Suppressor macrophage treated with lipopolysaccharide for 1 hour (primary cell): Measurements from ENCODE around the gene AICDA.
"Not testable (repeated sequence)": the region's sequence is repeated elsewhere in the genome, so short reads cannot be mapped to it uniquely, and the experiment has no call there.

Experiments used
- DNase-seq, 3 donors: peaks; one replicate each; pipeline ENCODE4 v3.0.0-alpha.2; 2020 to 2022

The AICDA gene

DNA sequence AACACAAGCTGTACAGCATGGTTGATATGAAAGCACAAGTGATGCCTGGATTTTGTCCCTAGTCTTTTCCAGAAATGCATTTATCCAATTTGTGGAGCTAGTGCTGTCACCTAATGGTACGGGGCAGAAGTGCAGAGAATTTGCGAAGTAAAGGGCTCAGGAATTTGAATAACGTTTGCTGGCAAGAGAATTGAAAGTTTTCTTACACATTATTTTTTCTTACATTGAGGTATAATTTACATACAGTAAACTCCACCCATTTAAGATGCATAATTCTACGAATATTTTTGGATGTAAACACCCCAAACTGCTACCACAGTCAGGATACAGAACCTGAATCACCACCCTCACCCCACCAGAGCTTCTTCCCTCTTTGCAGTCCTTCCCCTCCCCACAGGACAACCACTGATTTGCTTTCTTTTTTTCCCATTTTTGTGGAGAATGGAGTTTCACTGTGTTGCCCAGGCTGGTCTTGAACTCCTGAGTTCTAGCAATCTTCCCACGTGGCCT, 3.5 kb downstream of the AICDA start:
- DNase-seq: peak; percentile 64 to 70 (median 68)

DNA sequence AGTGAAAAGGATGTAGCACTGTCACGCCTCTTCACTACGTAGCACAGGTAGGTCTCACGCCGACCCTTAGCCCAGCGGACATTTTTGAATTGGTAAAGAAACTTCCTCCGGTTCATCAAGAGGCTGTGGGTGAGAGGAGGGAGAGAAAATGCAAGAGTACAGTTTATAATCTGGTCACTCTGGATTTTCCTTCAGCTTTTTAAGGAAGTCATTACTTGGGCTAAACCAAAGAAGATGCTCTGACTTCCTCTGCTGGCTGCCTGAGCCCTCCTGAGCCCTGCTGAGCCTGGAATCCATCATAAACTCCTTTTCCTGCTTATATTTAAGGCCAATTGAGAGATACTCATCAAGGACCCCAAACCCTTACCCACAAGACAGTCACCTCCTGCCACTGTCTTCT, 5.8 kb downstream of the AICDA start:
- peak; percentile 37 to 65 (median 62) for DNase-seq

DNA sequence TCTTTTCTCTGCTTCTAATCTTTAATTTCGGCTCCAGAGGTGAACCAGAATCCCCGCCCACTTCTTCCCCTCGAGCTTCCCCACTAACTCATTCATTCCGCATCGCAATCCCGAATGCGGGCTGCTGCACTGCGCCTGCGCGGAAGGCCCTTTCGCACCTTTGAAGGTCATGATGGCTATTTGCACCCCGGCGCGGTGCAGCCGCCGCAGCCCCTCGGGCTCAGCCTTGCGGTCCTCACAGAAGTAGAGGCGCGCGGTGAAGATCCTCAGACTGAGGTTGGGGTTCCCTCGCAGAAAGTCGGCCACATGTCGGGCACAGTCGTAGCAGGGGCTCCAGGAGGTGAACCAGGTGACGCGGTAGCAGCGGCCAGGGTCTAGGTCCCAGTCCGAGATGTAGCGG, 7.6 kb downstream of the AICDA start:
- DNase-seq: no peak

DNA sequence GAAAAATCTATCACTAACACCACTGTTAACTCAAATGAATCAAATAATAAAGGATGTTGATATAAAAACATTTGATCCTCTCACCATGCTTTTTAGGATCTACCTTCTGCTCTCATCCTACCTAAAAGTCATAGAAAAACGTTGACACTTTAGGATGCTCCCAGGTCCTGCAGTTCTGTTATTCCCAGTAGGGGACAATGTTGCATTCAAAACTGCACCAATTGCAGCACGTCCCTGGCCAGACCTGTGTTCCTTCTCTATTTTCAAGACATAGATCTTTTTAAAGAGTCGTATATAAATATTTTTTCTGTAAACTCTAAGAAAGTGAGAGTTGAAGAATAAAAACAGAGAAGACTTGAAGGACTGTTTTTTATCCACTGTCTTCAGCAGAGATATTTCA, 8.8 kb downstream of the AICDA start:
- peak; percentile 27 to 43 (median 42) for DNase-seq

DNA sequence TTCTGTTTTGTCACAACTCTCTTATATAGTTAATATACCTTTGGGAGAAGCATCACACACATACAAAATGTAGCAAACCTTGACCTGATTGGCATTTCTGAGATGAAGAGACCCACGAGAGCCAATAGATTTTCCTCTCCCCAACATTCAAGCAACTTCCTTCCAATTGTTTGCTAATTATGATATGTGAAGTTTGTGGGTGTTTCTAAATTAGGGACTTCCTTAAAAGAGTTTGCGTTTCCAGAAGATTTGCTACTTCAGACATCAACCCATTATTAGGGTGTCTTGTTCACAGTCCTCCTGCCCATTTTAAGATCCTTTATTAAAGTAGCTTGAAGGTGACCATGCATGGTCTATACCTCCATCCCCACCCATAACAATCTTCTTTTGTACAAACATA, 9.4 kb downstream of the AICDA start:
- DNase-seq: peak in 2 of 3 donors; percentile 37 to 53

DNA sequence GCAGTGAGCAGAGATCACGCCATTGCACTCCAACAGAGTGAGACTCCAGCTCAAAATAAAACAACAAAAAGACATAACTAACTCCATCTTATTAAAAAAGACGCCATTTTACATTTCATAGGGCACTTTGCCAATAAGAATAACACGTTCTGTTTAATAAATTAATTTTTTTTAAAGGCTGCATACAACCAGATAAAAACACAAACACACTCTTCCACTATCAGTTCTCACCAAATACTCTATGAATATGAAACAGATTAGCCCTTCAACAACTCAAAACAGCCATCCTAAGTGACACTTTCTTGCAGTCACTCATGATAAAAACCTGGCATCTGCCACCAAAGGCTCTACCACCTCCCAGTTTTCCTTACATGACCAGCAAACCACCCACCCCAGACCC, 16.1 kb downstream of the AICDA start:
- no peak for DNase-seq

DNA sequence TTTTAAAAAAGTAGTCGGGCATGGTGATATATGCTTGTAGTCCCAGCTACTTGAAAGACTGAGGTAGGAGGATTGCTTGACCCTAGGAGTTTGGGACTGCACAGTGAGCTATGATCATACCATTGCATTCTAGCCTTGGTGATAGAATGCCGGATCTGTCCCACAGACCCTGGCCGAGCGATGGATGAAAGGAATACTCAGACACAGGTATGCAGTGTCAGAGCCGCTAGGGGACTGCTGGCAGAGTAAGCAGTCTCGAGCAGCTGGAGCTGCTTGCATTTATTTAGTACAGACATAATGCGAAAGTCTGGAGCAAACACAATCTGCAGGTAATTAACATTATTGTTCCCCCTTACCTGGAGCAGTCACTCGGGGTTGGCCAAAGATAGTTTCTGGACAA, 18.6 kb downstream of the AICDA start:
- DNase-seq: no peak

DNA sequence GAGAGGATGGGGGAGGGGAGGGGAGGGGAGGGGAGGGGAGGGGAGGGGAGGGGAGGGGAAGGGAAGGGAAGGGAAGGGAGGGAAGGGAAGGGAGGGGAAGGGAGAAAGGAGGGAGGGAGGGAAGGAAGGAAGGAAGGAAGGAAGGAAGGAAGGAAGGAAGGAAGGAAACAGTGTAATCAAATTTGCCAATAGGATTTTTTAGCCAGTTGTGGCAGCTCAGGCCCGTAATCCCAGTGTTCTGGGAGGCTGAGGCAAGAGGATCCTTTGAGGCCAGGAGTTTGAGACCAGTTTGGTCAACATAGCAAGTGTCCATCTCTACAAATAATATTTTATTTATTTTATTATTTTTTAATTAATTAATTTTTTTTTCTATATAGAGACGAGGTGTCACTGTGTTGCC, 19.4 kb downstream of the AICDA start:
- no peak for DNase-seq

DNA sequence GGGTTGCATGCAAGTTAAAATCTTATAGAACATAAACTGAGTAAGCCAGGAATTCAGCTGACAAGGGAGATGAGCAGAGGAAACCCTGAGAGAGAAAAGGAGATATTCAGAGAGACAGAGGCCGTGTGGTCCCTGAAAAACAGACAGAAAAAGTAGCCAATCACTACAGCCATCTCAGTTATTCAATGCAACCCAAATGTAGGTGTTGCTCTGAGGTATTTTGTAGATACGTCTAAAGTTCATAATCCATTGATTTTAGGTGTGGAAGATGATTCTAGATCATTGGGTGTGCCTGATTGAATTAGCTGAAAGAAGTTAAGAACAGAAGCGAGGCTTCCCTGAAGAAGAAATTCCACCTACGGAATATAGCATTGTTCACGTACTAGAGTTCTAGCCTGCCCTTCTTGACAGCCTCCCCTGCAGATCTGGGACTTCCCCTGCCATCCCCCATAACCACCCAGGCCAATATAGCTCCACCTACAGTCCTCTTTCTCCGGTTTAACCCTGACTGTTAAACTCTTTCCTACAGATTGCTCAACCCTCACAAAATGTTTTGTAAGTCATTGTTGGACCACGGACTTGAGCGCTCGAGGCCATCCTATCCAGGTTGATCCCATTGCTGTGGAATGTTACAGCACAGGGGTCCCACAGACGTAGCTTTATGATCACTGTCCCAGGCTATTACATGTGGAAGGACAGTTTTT, 21.7 kb downstream of the AICDA start:
- peak; percentile 82 to 87 (median 86) for DNase-seq

DNA sequence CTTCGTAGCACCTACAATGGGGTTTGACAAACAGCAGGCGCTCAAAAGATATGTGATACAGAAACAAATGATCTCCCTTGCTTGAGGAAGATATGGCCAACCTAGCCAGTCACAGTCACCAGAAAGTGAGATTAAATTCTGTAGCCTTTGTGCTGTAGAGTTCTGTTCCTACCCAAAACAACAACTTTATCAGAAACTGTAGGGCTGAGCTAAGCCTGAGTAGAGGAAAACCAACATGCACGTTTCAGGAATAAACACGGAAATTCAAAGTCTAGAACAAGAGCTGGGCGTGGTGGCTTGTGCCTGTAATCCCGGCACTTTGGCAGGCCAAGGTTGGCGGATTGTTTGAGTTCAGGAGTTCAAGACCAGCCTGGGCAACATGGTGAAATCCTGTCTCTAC, 23.0 kb downstream of the AICDA start:
- no peak for DNase-seq

DNA sequence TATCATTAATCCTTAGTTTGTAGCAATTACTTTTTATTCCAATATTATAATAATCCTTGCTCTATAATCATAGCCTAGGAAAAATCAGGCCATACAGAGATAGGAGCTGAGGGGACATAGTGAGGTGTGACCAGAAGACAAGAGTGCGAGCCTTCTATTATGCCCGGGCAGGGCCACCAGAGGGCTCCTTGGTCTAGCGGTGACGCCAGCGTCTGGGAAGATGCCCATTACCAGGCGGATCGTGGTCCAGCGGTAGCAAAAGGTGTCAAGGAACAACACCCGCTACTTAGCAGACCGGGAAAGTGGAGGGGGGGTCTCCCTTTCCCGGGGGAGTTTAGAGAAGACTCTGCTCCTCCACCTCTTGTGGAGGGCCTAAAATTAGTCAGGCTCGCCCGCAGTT, 28.2 kb downstream of the AICDA start:
- DNase-seq: not testable (repeated sequence)

DNA sequence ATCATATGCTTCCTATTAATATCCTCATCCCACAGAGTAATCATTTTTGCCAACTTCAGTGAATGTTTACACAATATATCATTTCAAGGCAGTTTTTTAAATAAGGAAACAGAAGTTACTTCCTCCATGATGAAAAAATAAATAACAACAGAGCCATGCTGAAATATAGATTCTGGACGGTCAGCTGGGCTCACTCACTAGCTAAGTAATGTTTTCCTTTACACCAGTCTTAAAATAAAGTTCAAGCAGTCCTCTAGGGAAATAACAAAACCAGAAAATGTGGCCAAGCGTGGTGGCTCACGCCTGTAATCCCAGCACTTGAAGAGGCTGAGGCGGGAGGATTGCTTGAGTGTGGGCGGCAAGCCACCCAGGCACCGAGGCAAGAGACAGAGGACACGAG, 28.7 kb downstream of the AICDA start:
- DNase-seq: peak; percentile 49 to 87 (median 77)

DNA sequence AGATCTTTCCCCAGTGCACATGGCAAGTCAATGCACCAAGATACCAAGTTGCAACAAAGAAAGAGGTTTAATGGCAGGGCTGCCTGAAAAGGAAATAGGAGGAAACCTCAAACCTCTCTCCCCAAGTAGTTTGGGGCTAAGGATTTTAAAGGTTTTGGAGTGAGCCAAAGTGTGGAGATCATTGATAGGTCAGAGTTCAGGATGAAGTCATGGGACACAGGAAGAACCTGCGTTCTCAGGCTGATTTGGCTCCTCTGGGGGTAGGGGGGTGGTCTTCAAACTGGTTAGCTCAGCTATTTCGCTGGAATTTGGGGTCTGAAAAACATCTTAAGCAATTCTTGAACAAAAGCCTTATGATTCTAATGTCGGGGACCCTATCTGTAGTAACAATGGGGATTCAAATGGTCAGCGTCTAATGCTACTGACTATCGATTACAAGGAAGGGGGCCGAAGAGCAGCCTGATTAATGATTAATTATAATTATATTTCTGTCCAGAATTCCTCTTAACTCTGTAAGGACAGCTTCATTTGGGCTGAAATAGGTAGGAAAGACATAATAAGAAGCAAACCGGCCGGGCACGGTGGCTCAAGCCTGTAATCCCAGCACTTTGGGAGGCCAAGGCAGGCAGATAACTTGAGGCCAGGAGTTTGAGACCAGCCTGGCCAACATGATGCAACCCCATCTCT, 31.4 kb downstream of the AICDA start:
- no peak for DNase-seq

DNA sequence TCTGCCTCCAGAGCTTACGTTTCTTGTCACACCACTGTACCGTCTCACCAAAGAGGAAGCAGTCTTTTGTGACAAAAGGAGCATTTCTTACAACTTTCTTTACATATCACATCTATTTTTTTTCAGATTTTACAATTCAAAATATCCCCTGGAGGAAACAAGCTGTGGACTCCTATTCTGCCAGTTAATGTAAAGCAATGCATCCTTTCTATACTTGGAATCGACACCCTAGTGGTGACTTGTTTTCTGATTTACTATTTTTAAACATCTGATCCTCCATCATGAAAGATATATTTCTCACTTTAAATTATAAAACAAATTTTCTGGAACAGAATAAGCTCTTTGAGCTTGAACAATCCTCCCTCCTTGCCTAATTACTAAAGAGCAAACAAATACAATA, 34.8 kb downstream of the AICDA start:
- DNase-seq: no peak

DNA sequence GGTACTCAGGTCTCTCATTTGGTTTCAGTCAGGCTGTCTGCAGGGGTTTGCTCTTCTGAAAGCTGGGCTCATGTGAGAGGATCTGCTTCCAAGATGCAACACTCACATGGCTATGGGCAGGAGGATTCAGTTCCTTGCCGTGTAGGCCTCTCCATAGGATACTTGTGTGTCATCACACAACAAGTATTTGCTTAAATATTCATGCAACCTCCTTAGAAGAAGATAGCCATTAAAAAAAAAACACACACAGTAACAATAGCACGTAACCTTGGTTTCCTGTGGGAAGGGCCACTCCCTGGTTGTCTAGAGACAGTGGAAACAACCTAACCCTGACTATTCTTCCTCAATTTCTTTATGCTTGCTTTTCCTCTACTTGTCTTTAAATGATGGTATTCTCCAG, 40.2 kb downstream of the AICDA start:
- DNase-seq: peak; percentile 51 to 69 (median 57)

DNA sequence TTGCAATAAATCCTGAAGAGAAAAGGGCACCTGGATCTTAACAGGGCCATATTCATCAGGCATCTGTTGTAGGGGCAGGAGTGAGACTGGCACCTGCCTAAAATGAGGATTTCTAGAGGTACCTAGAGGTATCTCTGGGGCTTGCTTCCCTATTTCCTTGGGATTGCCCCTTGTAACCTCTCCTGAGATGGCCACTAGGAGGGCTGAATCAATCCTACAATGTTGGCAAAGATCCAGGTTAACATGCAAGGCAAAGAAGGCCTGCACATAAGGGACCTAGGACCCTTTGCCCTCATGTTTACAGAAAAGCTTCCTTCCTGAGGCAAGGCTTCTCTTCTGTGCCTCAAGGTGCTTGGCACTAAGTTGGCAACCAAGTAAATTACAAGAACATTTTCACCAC, 46.1 kb downstream of the AICDA start:
- peak in 2 of 3 donors; percentile 43 to 56 for DNase-seq

DNA sequence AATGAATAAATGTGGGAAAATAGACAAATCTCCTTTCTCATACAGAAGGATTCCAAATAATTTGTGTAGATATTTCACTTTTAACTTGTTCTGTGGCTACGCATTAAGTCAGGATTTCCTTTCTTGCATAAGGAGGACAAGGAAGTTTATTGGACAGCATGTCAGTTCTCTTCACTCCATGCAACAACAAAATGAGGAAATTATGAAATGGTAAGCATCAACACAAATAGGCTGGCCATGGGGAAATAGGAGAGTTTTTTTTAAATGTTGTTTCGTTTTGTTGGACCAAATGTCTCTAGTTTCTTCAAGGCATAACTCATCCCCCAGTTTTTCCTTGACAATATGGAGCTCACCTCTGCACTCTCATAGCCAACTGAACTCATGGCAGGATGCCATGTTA, 46.6 kb downstream of the AICDA start:
- DNase-seq: peak; percentile 44 to 86 (median 77)

DNA sequence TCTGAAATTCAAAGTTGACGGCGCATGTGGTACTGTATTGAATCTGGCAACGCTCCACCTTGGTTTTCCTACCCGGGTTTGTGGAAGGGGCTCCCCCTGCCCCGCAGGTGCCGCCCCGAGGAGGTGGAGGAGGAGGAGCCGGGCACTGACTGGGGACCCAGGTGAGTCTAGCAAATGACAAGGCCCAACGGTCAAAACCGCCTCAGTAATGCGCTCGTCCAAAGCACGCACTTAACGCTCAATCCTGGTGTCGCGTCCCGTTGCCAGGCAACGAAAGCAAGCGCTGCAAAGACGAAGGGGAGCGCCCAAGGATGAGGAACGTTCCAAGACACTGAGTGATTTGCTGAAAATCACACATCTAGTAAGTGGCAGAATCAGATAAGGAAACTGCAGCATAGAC, 48.0 kb downstream of the AICDA start:
- DNase-seq: no peak

DNA sequence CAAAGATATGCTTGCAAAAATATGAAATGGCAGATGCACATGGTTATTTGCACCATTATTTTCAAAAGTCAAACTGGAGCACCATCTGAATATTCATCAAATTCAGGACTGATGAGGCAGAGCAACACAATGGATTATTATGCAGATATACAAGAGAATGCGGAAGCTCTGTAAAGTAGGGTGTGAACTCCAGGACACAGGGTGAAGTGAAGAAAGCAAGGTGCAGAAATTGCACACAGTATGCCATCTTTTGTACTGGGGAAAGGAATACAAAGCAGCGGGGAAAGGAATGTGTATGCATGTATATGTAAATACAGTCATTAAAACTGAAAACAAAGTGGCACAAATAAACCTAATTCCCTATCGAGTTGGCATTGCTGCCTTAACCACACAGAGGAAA, 49.3 kb downstream of the AICDA start:
- DNase-seq: no peak

DNA sequence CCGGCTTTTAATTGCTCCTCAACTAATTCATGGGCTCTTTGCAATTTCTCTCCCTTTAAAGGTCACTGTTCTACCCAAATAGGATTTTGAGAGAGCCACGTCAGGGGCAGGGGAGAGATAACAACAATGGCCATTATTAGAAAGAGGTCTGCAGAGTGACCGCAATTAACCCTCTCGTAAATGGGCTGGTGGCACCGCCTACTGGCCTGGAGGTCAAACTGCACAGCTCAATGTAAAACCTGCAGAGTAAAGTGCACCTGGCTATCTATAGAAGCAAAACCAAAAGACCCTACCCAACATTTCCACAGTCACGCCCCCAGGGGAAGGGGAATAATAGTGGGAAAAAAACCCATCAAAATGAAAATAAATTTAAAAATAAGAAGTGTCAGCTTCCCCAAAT, 50.3 kb downstream of the AICDA start:
- no peak for DNase-seq

DNA sequence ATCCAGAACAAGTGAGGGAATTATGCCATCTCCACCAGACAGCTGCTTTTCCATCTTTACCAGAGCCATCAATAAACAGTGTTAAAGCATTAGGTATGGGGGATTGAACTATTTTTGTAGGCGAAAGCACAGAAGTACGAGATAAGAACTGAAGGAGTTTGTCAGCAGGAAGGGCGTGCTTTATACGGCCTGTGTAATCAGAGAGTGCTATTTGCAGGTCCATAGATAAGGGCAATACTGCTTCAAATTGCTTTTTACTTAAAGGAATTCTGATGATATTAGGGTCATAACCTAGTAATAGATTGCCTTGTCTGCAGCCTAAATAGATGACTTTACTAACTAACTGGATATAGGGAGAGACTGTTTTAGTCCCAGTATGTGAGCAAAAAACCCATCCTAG, 51.6 kb downstream of the AICDA start:
- DNase-seq: no peak

DNA sequence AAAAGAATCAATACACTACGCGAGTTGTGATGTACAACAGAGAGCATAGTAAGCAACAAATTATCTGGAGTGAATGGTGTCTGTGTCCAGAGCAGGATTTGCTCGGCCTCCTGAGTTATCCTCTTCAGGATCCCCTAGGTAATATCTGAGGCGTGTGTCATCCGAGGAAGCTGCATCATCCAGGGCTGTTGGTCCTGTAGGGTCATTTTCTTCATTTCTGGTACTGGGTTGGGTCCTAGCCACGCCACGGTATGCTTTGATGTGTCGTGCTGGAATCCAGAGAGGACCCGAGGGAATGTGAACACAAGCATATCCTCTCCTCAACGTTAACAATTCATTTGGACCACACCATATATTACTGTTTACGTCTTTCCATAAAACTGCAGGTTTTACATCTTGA, 53.0 kb downstream of the AICDA start:
- DNase-seq: peak in 1 of 3 donors; percentile 16

DNA sequence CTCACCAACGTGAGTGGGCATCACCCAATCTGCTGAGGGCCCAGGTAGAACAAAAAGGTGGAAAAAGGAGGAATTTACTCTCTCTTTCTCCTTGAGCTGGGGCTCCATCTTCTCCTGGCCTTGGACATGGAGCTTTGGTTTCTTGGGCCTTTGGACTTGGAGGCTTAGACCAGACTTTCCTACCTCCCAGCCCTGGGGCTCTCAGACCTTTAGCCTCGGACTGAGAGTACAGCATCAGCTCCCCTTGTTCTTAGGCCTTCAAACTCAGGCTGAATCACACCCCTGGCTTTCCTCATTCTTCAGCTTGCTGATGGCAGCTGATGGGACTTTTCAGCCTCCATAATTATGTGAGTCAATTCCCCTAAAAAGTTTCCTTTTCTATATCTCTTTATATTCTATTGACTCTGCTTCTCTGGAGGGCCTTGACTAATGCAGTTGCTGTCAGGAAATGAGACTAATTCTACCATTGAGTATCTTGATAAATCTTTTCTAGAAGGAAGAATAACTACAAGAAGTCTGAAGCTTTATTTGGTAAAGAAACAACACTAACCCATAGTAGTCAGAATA, 56.0 kb downstream of the AICDA start:
- DNase-seq: peak; percentile 69 to 85 (median 75)
